Sigmoid colon (tissue), 7 donors: ENCODE data around the gene PADI2. TPM values are rescaled to one million over a fixed set of nuclear protein-coding genes. Genes with fewer than 3 reads are reported as not detected.

ENCODE experiments used
- polyA plus RNA-seq, 3 donors: library from polyadenylated mRNA; stranded (reverse); fragments of 200-250 nt; gene quantifications; one replicate each; pipeline ENCODE4 v1.2.3, GENCODE V29; 2013
- total RNA-seq, 4 donors: library from RNA; depleted of rRNA; stranded (reverse); fragments of >200 nt; gene quantifications; one replicate each; pipeline ENCODE4 v1.1.0, GENCODE V29; 2016
- donor health status: healthy with polysubstance abuse.
- donor health status: Bipolar disorder and iron deficiency.
- donor health status: healthy.

The PADI2 gene
- total and polyA plus RNA-seq, 7 donors: 0.27 to 169 (median 1.1) TPM

Other genes starting within 250 kb of the PADI2 start
- under 1 TPM; under 0.01 TPM for gene RNU1-2, start 223.5 kb downstream of the PADI2 start, total RNA-seq
- not detected for gene RNU1-2, start 223.5 kb downstream of the PADI2 start, polyA plus RNA-seq
- gene CROCC, start 197.5 kb downstream of the PADI2 start, total RNA-seq: 10 to 100 TPM; 11.4 to 25.5 (median 20.3) TPM
- 10 to 100 TPM in 1 of 3 donors, 1 to 10 TPM in 2; 3.5 to 24.3 (median 7.8) TPM for gene CROCC, start 197.5 kb downstream of the PADI2 start, polyA plus RNA-seq
- 10 to 100 TPM in 3 of 4 donors, 1 to 10 TPM in 1; 7.1 to 26.6 (median 14.1) TPM for gene MFAP2, start 138.8 kb downstream of the PADI2 start, total RNA-seq
- gene MFAP2, start 138.8 kb downstream of the PADI2 start, polyA plus RNA-seq: 1 to 10 TPM in 2 of 3 donors, not detected in 1; 3.6 to 7.4 TPM
- gene ATP13A2, start 107.5 kb downstream of the PADI2 start, total RNA-seq: 10 to 100 TPM in 3 of 4 donors, 1 to 10 TPM in 1; 8.7 to 23.8 (median 15.7) TPM
- gene ATP13A2, start 107.5 kb downstream of the PADI2 start, polyA plus RNA-seq: 10 to 100 TPM in 1 of 3 donors, 1 to 10 TPM in 2; 6.6 to 47.2 (median 8.1) TPM
- 100 to 1,000 TPM; 109 to 228 (median 141) TPM for gene SDHB, start 65.4 kb downstream of the PADI2 start, total RNA-seq
- gene SDHB, start 65.4 kb downstream of the PADI2 start, polyA plus RNA-seq: 100 to 1,000 TPM; 173 to 398 (median 274) TPM
- not detected for gene PADI1, start 85.7 kb upstream of the PADI2 start, total RNA-seq
- under 1 TPM; under 0.01 to 0.92 (median 0.63) TPM for gene PADI1, start 85.7 kb upstream of the PADI2 start, polyA plus RNA-seq
- gene PADI3, start 129.6 kb upstream of the PADI2 start, total RNA-seq: not detected
- under 1 TPM in 1 of 3 donors, not detected in 2; 0.51 TPM for gene PADI3, start 129.6 kb upstream of the PADI2 start, polyA plus RNA-seq
- not detected for gene PADI4, start 188.7 kb upstream of the PADI2 start, total RNA-seq
- gene PADI4, start 188.7 kb upstream of the PADI2 start, polyA plus RNA-seq: under 1 TPM in 2 of 3 donors, not detected in 1; 0.44 to 0.60 TPM